ENCODE measurements around the gene TXNDC17.

The TXNDC17 gene

DNA sequence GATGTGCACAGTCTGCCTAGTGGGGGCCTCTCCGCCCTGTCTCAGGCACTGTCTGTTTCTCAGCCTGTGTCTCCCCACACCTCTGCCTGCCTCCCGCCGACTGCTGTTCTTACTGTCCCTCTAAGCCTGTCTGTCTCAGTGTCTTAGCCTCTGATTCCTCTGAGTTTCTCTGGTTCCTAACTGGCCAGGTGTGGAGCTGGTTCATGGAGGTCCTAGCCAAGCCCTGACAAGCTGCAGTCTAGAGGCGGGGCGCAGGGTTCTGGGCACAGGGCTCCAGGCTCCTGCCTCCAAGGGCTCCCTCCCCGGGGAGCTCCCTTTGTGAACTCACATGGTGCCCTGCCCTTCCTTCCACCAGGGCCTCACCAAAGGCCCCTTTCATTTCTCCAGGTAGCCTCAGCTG, 30.1 kb downstream of the TXNDC17 start:
- TF ChIP-seq, protein P1, sequence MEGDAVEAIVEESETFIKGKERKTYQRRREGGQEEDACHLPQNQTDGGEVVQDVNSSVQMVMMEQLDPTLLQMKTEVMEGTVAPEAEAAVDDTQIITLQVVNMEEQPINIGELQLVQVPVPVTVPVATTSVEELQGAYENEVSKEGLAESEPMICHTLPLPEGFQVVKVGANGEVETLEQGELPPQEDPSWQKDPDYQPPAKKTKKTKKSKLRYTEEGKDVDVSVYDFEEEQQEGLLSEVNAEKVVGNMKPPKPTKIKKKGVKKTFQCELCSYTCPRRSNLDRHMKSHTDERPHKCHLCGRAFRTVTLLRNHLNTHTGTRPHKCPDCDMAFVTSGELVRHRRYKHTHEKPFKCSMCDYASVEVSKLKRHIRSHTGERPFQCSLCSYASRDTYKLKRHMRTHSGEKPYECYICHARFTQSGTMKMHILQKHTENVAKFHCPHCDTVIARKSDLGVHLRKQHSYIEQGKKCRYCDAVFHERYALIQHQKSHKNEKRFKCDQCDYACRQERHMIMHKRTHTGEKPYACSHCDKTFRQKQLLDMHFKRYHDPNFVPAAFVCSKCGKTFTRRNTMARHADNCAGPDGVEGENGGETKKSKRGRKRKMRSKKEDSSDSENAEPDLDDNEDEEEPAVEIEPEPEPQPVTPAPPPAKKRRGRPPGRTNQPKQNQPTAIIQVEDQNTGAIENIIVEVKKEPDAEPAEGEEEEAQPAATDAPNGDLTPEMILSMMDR (conservative IDR thresholded peaks at IDR 0.05; ENCODE audit: low read length), result no peak
- DNase-seq (ENCODE audit: low read depth), result no peak
- H3K4me3 ChIP-seq (ENCODE audit: low read length), result no peak overlapping the region

DNA sequence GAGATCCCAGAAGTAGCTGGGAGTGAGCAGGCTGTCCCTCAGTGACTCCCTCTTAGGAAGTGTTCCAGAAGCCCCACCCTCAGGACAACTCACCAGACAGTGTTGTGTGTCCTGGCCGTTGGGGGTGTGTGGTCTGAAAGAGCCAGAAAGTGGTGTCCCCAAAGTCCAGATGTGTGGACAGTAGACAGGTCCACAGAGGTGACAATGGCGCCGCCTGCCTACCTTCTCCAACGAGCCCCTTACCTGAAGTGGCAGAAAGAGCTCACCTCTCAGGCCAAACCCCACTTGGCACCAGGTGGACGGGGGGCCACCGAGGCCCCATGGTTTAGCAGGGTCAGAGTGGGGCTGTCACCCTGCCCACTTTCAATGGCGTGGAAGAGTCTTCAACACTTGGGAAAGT, 30.6 kb downstream of the TXNDC17 start:
- TF ChIP-seq, protein P1 (conservative IDR thresholded peaks at IDR 0.05; ENCODE audit: low read length), result no peak
- no peak overlapping the region for H3K4me3 ChIP-seq (ENCODE audit: low read length)
- no peak for DNase-seq (ENCODE audit: low read depth)

DNA sequence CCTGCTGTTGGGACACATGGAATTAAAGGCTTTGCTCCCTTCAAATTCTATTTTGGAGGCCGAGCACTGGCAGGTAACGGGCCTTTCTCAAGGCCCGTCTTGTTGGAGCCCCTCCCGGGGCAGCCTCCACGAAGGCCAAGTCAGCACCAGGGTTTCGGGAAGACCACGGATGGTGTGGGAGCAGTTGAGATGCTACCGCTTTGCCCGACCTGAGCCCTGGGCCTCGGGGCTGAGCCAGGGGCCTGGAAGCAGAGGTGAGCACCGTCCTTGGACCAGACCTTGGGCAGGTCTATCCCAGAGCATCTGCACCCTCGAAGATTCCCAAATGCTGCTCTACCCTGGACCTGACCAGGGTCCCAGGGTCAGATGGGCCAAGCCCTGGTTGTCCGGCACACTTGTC, 33.7 kb downstream of the TXNDC17 start:
- TF ChIP-seq, protein P1 (conservative IDR thresholded peaks at IDR 0.05; ENCODE audit: low read length), result no peak
- DNase-seq (ENCODE audit: low read depth), result no peak
- H3K4me3 ChIP-seq (ENCODE audit: low read length), result no peak overlapping the region

DNA sequence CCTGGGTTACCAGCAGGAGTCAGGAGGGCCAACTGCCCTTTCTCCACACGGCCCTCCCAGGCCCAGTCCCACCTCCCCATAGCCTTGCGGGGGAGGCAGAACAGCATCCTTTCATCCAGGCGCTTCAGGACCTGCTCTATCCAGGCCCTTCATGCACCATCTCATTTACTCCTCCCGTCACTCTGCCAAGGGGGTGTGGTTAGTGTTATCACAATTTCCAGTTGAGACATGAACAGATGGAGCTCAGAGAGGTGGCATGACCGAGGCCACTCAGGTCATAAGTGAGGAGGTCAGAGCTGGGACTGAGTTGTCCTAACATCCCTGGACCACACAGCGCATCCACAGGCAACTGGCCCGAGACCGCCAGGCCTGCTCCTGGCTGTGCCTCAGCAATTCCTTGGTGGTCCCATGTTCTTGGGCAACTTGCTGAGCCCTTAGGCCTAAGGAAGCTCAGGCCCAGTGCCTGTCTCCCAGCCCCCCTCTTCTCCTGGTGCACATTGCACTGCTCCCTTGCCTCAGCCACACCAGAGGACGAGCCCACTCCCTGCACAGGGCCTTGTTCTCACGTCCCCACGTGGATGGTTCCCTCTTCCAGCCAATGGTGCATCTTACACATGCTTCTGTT, 34.5 kb downstream of the TXNDC17 start:
- TF ChIP-seq, protein P1 (conservative IDR thresholded peaks at IDR 0.05; ENCODE audit: low read length), result no peak
- no peak for DNase-seq (ENCODE audit: low read depth)
- H3K4me3 ChIP-seq (ENCODE audit: low read length), result no peak overlapping the region

DNA sequence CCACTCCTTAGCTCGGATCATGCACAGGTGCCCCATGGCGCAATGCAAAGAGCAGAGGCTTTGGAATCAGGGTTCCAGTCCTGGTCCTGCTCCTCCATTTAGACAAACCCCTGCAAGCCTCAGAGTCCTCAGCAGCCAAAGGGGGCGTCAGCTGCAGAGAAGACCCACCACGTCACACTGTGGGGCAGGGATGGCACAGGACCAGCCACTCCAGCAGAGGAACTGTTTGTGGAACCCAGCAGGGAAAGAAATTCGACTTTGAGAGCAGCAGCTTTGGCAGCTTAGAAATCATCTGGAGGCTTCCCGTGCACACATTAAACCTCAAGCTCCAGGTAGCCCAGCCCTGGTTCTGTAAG, 35.9 kb downstream of the TXNDC17 start:
- no peak for DNase-seq (ENCODE audit: low read depth)
- TF ChIP-seq, protein P1 (conservative IDR thresholded peaks at IDR 0.05; ENCODE audit: low read length), result no peak
- no peak overlapping the region for H3K4me3 ChIP-seq (ENCODE audit: low read length)

DNA sequence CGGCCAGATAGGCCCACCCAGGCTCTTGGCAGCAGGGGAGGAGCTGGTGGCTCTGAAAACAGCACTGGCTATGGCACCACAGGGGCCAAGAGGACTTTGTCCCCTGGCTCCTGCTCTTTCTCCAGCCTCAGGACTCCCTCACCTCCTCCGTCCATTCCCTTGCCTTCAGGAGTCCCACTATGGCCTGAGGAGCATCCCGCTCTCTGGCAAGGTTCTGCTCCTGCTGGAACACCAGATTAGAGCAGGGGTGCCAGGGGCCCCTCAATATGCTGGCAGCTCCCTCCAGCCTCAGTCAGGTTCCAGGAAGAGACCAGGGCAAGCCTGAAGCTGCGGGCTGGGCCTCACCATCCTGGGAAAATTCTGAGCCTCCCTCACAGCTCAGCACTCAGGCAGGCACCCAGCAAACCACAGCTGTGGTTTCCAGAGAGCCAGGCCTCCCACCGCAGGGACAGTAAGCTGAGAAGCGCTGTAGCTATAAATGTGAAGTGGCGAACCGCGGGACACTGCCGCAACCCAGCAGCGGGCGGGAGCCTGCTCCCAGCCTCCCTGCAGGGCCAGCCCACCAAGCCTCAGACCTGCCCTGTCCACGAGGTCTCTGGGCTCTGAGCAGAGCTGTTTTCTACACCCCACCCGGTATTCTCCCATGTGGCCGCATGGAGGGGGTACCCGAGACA, 36.4 kb downstream of the TXNDC17 start:
- TF ChIP-seq, protein P1 (conservative IDR thresholded peaks at IDR 0.05; ENCODE audit: low read length), result no peak
- DNase-seq (ENCODE audit: low read depth), result peak; percentile 48
- no peak overlapping the region for H3K4me3 ChIP-seq (ENCODE audit: low read length)

DNA sequence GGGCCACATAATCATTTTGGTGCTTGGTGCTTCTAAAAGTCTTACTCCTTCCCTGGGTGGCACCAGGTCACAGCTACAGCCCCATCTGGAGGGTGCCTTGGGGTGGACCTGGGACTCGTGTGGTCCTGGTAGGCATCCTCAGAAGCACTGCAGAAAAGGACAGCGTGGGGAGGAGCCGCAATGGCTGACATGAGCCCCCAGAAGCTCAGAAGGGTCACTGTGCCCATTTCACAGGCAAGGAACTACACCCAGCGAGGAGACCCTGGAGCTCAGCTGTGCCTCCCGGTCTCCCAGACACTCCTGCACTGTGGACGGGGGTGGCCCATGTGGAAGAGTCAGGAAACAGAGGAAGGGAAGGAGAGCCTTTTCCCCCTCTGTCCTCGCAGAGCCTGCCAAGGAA, 37.1 kb downstream of the TXNDC17 start:
- TF ChIP-seq, protein P1 (conservative IDR thresholded peaks at IDR 0.05; ENCODE audit: low read length), result no peak
- no peak overlapping the region for H3K4me3 ChIP-seq (ENCODE audit: low read length)
- no peak for DNase-seq (ENCODE audit: low read depth)

All from AG10803 (cell line).